ENCODE data around the gene GABARAPL2.

GABARAPL2 gene, protein sequence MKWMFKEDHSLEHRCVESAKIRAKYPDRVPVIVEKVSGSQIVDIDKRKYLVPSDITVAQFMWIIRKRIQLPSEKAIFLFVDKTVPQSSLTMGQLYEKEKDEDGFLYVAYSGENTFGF

DNA sequence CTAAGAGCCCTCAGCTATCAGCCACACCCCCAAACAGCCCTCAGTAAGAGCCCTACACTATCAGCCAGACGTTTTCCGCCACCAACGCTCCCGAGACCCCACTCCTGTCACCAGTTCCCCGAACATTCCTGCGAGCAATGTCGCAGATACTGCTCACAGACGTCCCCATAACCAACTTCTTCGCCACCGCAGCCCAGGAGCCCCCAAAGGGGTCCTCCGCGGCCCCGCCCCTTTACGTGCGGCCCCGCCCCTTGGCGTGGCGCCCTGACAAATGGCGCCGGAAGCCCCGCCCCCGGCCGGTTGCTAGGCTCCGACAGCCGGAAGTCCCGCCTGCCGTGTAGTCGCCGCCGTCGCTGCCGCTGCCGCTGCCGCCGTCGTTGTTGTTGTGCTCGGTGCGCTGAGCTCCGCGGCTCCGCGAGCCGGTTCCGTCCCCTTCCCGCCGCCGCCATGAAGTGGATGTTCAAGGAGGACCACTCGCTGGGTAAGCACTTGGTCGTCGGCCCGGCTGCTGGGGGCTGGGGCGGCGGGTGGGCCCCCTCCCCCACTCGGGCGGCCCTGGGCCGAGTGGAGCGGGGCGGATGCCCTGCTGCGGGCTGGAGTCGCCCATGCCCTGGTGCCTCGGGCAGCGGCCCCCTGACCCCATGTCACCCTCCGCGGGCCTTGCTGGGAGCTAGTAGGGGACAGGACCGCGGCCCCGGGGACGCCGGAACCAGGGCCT, at the start of gene GABARAPL2:
TSS of gene GABARAPL2 (plus strand) at position 340 of the 718 bp plus-strand sequence. CDS start at position 448, 108 bp downstream.
- Histone ChIP-seq H3K4me1 (ENCODE audit: insufficient read depth, insufficient read length) (peaks cover 5% of the 10 kb centered on the region), H3K27me3 (ENCODE audit: insufficient read depth, insufficient read length) (peaks cover 4% of the 10 kb centered on the region), H3K9me3 (ENCODE audit: insufficient read depth, low read length) (no peaks in the 10 kb centered on the region), H3K9ac (ENCODE audit: insufficient read length, low read depth) (peak within 1 kb of the TSS; percentile 90), H3K36me3 (ENCODE audit: insufficient read depth, insufficient read length, low read length) (peaks cover 38% of the 10 kb centered on the region), H3K4me3 (ENCODE audit: insufficient read length, low read depth) (peak within 1 kb of the TSS; percentile 87)
- TF ChIP-seq SUZ12 (IDR thresholded peaks at IDR 0.05; ENCODE audit: extremely low read depth, insufficient read depth, insufficient read length) (no peak), ZNF274 (IDR thresholded peaks at IDR 0.05; ENCODE audit: low read depth, low read length) (no peak), YY1 (IDR thresholded peaks at IDR 0.05; ENCODE audit: insufficient read depth, insufficient read length) (no peak)
- peak; percentile 82 for DNase-seq (ENCODE audit: low read depth, low spot score)

DNA sequence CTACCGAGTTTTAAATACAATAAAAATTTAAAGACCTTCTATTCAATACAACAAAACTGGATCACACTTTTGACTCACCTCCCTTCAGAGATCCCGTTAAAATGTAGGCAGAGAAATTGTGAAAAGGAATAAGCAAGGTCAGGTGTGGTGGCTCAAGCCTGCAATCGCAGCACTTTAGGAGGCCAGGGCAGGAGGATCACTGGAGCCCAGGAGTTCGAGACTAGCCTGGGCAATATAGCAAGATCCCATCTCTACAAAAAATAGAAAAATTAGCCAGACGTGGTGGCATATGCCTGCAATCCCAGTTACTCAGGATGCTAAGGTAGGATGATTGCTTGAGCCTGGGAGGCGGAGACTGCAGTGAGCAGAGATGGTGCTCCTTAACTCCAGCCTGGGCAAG, 47.0 kb upstream of the GABARAPL2 start:
- no peak overlapping the region for H3K9ac ChIP-seq (ENCODE audit: insufficient read length, low read depth)
- no peak for DNase-seq (ENCODE audit: low read depth, low spot score)
- H3K36me3 ChIP-seq (ENCODE audit: insufficient read depth, insufficient read length, low read length) = no peaks in the 10 kb centered on the region
- no peaks in the 10 kb centered on the region for H3K27me3 ChIP-seq (ENCODE audit: insufficient read depth, insufficient read length)
- TF ChIP-seq ZNF274 (IDR thresholded peaks at IDR 0.05; ENCODE audit: low read depth, low read length) (no peak), SUZ12 (IDR thresholded peaks at IDR 0.05; ENCODE audit: extremely low read depth, insufficient read depth, insufficient read length) (no peak), YY1 (IDR thresholded peaks at IDR 0.05; ENCODE audit: insufficient read depth, insufficient read length) (no peak)
- H3K9me3 ChIP-seq (ENCODE audit: insufficient read depth, low read length) = no peaks in the 10 kb centered on the region
- H3K4me3 ChIP-seq (ENCODE audit: insufficient read length, low read depth) = no peak overlapping the region
- H3K4me1 ChIP-seq (ENCODE audit: insufficient read depth, insufficient read length) = no peaks in the 10 kb centered on the region

DNA sequence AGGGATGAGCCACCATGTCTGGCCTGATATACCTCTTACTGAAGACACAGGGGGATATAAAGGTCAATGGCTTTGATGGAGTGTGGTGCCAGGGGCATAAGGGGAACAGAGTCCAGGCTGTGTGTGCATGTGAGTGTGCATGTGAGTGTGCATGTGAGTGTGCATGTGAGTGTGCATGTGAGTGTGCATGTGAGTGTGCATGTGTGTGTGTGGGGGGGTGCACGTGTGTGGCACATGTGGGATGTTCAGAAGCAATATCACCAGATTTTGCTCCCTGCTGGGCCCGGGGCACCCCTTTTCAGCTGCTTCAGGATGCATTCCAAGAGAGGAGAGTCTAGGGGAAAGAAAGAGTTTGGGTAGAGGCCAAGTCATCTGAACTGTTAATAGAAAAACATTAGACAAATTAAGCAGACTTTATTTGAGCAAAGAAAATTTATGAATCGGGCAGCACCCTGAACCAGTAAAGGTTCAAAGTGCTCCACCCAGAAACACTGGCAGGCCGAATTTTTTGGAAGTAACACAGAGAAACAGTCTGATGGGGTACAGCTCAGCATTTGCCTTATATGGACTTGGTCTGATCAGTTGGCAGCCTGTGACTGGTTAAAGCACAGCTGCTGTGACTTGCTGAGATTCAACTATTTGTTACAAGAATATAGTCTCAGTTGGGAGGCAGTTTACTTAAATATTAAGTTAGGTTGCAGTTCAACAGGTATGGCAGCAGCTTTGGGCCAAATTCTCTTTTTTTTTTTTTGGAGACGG, 40.0 kb upstream of the GABARAPL2 start:
- no peak for TF ChIP-seq YY1 (IDR thresholded peaks at IDR 0.05; ENCODE audit: insufficient read depth, insufficient read length)
- no peak for TF ChIP-seq ZNF274 (IDR thresholded peaks at IDR 0.05; ENCODE audit: low read depth, low read length)
- no peak for TF ChIP-seq SUZ12 (IDR thresholded peaks at IDR 0.05; ENCODE audit: extremely low read depth, insufficient read depth, insufficient read length)
- Histone ChIP-seq H3K4me1 (ENCODE audit: insufficient read depth, insufficient read length) (no peaks in the 10 kb centered on the region), H3K36me3 (ENCODE audit: insufficient read depth, insufficient read length, low read length) (no peaks in the 10 kb centered on the region), H3K4me3 (ENCODE audit: insufficient read length, low read depth) (no peak overlapping the region), H3K9ac (ENCODE audit: insufficient read length, low read depth) (no peak overlapping the region), H3K9me3 (ENCODE audit: insufficient read depth, low read length) (0 out of 2 replicates have a peak, but pooled peaks cover 4% of the 10 kb centered on the region), H3K27me3 (ENCODE audit: insufficient read depth, insufficient read length) (no peaks in the 10 kb centered on the region)
- no peak for DNase-seq (ENCODE audit: low read depth, low spot score)

DNA sequence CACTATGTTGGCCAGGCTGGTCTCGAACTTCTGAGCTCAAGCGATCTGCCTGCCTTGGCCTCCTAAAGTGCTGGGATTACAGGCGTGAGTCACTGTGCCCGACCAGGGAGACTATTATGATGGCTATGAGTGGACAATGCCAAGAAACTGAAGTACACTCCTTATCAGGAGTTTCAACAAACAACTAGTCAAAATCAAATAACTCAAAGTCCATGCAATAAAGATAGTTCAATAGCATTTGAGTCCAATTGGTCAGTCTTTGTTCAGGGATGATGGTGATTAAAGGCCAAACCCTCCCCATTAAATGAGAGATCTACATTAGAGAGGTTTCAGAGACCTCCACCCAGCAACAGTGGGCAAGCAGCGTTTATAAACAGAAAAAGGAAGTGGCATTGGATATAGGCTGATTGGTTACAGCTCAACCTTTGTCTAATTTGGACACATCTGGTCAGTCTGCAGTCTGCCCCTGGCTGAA, 38.3 kb upstream of the GABARAPL2 start:
- no peak for DNase-seq (ENCODE audit: low read depth, low spot score)
- H3K36me3 ChIP-seq (ENCODE audit: insufficient read depth, insufficient read length, low read length) = no peaks in the 10 kb centered on the region
- H3K4me1 ChIP-seq (ENCODE audit: insufficient read depth, insufficient read length) = no peaks in the 10 kb centered on the region
- H3K9me3 ChIP-seq (ENCODE audit: insufficient read depth, low read length) = 0 out of 2 replicates have a peak, but pooled peaks cover 4% of the 10 kb centered on the region
- TF ChIP-seq ZNF274 (IDR thresholded peaks at IDR 0.05; ENCODE audit: low read depth, low read length) (no peak), YY1 (IDR thresholded peaks at IDR 0.05; ENCODE audit: insufficient read depth, insufficient read length) (no peak), SUZ12 (IDR thresholded peaks at IDR 0.05; ENCODE audit: extremely low read depth, insufficient read depth, insufficient read length) (no peak)
- no peak overlapping the region for H3K9ac ChIP-seq (ENCODE audit: insufficient read length, low read depth)
- no peaks in the 10 kb centered on the region for H3K27me3 ChIP-seq (ENCODE audit: insufficient read depth, insufficient read length)
- H3K4me3 ChIP-seq (ENCODE audit: insufficient read length, low read depth) = no peak overlapping the region

DNA sequence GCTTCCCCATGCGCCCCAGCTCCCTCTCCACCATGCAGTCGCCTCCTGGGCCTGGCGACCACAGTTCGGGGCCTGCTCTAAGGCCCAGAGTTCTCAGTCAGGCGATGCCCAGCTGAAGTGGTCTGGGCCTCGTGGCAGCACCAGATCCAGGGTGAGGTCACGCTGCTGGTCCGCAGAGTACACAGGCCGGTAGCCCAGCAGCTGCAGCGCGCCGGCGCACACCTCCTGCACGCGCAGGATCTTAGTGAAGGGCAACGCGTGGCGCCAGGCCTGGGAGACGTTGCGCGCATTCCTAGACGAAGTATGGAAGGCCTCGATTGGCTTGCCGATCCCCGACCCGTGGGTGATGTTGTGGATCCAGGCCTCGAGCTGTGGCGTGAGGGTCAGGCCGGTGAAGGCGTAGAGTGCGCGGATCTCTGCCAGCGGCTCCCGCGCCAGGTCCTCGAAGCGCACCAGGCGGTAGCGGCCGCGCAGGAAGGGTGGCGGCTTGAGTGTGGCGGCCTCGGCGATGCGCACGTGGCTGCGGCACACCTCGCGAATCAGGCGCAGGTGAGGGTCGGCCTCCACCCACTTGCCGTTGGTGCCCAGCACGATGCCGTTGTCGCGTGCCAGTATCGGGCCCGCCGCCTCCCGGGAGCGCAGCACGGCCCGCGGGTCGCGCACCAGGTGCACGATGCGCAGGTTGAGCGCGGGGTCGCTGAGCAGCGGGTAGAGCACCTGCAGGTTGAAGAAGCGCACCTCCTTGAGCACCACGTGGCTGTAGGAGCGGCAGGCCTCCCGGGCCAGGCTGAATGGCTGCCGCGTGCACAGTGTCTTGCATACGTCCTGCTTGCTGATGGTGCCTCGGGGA, 36.9 kb upstream of the GABARAPL2 start:
- no peaks in the 10 kb centered on the region for H3K36me3 ChIP-seq (ENCODE audit: insufficient read depth, insufficient read length, low read length)
- H3K4me1 ChIP-seq (ENCODE audit: insufficient read depth, insufficient read length) = no peaks in the 10 kb centered on the region
- no peak overlapping the region for H3K4me3 ChIP-seq (ENCODE audit: insufficient read length, low read depth)
- H3K9me3 ChIP-seq (ENCODE audit: insufficient read depth, low read length) = 0 out of 2 replicates have a peak, but pooled peaks cover 4% of the 10 kb centered on the region
- H3K27me3 ChIP-seq (ENCODE audit: insufficient read depth, insufficient read length) = no peaks in the 10 kb centered on the region
- TF ChIP-seq ZNF274 (IDR thresholded peaks at IDR 0.05; ENCODE audit: low read depth, low read length) = no peak
- no peak for TF ChIP-seq SUZ12 (IDR thresholded peaks at IDR 0.05; ENCODE audit: extremely low read depth, insufficient read depth, insufficient read length)
- TF ChIP-seq YY1 (IDR thresholded peaks at IDR 0.05; ENCODE audit: insufficient read depth, insufficient read length) = no peak
- no peak for DNase-seq (ENCODE audit: low read depth, low spot score)
- H3K9ac ChIP-seq (ENCODE audit: insufficient read length, low read depth) = no peak overlapping the region

DNA sequence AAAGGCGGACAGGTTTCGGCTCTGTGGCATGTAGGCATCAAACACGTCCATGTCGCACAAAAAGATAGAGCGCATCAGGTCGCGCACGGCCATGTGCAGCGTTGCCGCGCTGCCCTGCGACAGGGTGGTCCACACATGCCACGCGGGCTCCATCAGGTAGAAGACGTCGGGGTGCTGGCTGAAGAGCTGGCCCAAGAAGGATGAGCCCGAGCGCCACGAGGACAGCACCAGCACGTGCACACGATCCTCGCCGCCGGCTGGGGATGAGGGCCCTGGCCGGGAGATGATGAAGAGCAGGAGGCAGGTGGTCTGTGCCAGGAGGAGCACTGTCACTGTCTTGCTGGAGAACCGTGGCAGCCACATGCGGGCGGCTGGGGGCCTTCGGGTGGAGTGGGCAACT, 36.2 kb upstream of the GABARAPL2 start:
- Histone ChIP-seq H3K9me3 (ENCODE audit: insufficient read depth, low read length) (0 out of 2 replicates have a peak, but pooled peaks cover 4% of the 10 kb centered on the region), H3K4me1 (ENCODE audit: insufficient read depth, insufficient read length) (no peaks in the 10 kb centered on the region), H3K9ac (ENCODE audit: insufficient read length, low read depth) (no peak overlapping the region), H3K36me3 (ENCODE audit: insufficient read depth, insufficient read length, low read length) (no peaks in the 10 kb centered on the region), H3K27me3 (ENCODE audit: insufficient read depth, insufficient read length) (no peaks in the 10 kb centered on the region), H3K4me3 (ENCODE audit: insufficient read length, low read depth) (no peak overlapping the region)
- no peak for DNase-seq (ENCODE audit: low read depth, low spot score)
- TF ChIP-seq ZNF274 (IDR thresholded peaks at IDR 0.05; ENCODE audit: low read depth, low read length) (no peak), YY1 (IDR thresholded peaks at IDR 0.05; ENCODE audit: insufficient read depth, insufficient read length) (no peak), SUZ12 (IDR thresholded peaks at IDR 0.05; ENCODE audit: extremely low read depth, insufficient read depth, insufficient read length) (no peak)

All from NT2/D1 (cell line).